Body of pancreas (tissue), 4 donors: ENCODE results near the gene ARV1. TPM values are rescaled to one million over a fixed set of nuclear protein-coding genes. Genes with fewer than 3 reads are reported as not detected.

Experiments
- ATAC-seq: fragments of 150-250 bp; one replicate; pipeline ENCODE4 v1.9.1; 2016
- DNase-seq, 4 donors: peaks; one replicate each; pipeline ENCODE4 v3.0.0-alpha.2; 2019
- H3K27ac ChIP-seq, 4 donors: fragments of 200-600 bp; sonication (generic); 1 replicate in 3 of 4; 2 replicates in 1 of 4; pipeline versions ENCODE4 v1.5.1 to v1.6.1; 2016 to 2019; ENCODE audit warnings: mild to moderate bottlenecking in 1 of 4, mixed read lengths in 1 of 4, moderate library complexity in 1 of 4
- H3K27me3 ChIP-seq, 2 donors: fragments of 200-600 bp; sonication (generic); one replicate each; pipeline ENCODE4 v1.6.0; 2016; ENCODE audit warnings: mild to moderate bottlenecking in 1 of 2
- H3K36me3 ChIP-seq, 2 donors: fragments of 200-600 bp; sonication (generic); replicated peaks in 1 of 2; 2 replicates each; pipeline ENCODE4 v1.5.1; 2016; ENCODE audit warnings: low read depth in 2 of 2; ENCODE audit not compliant: insufficient read depth in 1 of 2
- H3K4me1 ChIP-seq: fragments of 200-600 bp; sonication (generic); one replicate; pipeline ENCODE4 v1.6.0; 2016
- H3K4me3 ChIP-seq, 2 donors: fragments of 200-600 bp; sonication (generic); 1 replicate in 1 of 2; 2 replicates in 1 of 2; pipeline ENCODE4 v1.5.1; 2016 to 2019
- H3K9me3 ChIP-seq, 3 donors: fragments of 200-600 bp; sonication (generic); 1 replicate in 2 of 3; 2 replicates in 1 of 3; pipeline ENCODE4 v1.5.1; 2016
- CTCF ChIP-seq, 7 experiments: fragments of 450-650 bp in 4 of 7; fragments of 200-600 bp in 3 of 7; sonication (generic) in 3 of 7; IDR thresholded peaks; one replicate each; pipeline ENCODE4 v1.5.1; 2016 to 2019; ENCODE audit warnings: antibody characterized with exemption in 7 of 7
- POLR2A ChIP-seq, 3 donors: fragments of 450-650 bp; IDR thresholded peaks; one replicate each; pipeline ENCODE4 v1.6.1; 2016; ENCODE audit warnings: antibody characterized with exemption in 3 of 3, mild to moderate bottlenecking in 2 of 3
- WGBS, 2 donors: methylation state at CpG; one replicate each; pipeline ENCODE4 v1.1.5; 2017; 5-methylcytosine and 5-hydroxymethylcytosine counted together
- intact Hi-C: fragments of 100-400 bp; cut with DNase I; formaldehyde crosslinking; loops from one replicate; pipeline ENCODE4 v1.15.1; 2023
- total RNA-seq, 2 donors: library from RNA; depleted of rRNA; stranded (reverse); fragments of >200 nt; gene quantifications; one replicate each; pipeline ENCODE4 v1.1.0, GENCODE V29; 2016

ARV1 gene
- total RNA-seq, 2 donors from 2014 or later: 11.5 to 23.6 TPM

- Histone ChIP-seq H3K27me3 (no peaks in the 10 kb centered on the region), H3K36me3 (no peaks in the 10 kb centered on the region), H3K4me3 (no peak overlapping the region), H3K4me1 (peaks cover 14% of the 10 kb centered on the region), H3K9me3 (no peaks in the 10 kb centered on the region), H3K27ac (no peak overlapping the region)
- intact Hi-C loops: no loop called here
- ATAC-seq (no peak), DNase-seq (no peak)
- TF ChIP-seq CTCF (IDR thresholded peaks at IDR 0.05): no peak
- no peak for TF ChIP-seq POLR2A (IDR thresholded peaks at IDR 0.05)
- WGBS, 2 donors: 43 to 60% methylated on average over 7 of the region's 7 CpGs
Measured at GRCh38 chr1:231032963-231033362, 54.1 kb downstream of the ARV1 start.

GRCh38 chr1:231035799-231036198 lies 56.9 kb downstream of the ARV1 start:
- ATAC-seq (no peak), DNase-seq (no peak)
- Histone ChIP-seq H3K4me3 (no peak overlapping the region), H3K27me3 (no peaks in the 10 kb centered on the region), H3K27ac (no peak overlapping the region), H3K9me3 (no peaks in the 10 kb centered on the region), H3K36me3 (no peaks in the 10 kb centered on the region), H3K4me1 (peaks cover 34% of the 10 kb centered on the region)
- 86% methylated on average over 1 of the region's 1 CpG for WGBS, 2 donors
- TF ChIP-seq POLR2A (IDR thresholded peaks at IDR 0.05) (no peak), CTCF (IDR thresholded peaks at IDR 0.05) (no peak)
- intact Hi-C loops: no loop called here

- TF ChIP-seq POLR2A (IDR thresholded peaks at IDR 0.05): no peak
- TF ChIP-seq CTCF (IDR thresholded peaks at IDR 0.05): no peak
- intact Hi-C loops: no loop called here
- H3K27me3 ChIP-seq: no peaks in the 10 kb centered on the region
- H3K27ac ChIP-seq: no peak overlapping the region
- H3K4me1 ChIP-seq: peaks cover 39% of the 10 kb centered on the region
- DNase-seq (peak in 1 of 4 donors; percentile 24), ATAC-seq (no peak)
- no peaks in the 10 kb centered on the region for H3K9me3 ChIP-seq
- WGBS, 2 donors: 57 to 92% methylated on average over 5 of the region's 5 CpGs
- H3K4me3 ChIP-seq: no peak overlapping the region
- H3K36me3 ChIP-seq: no peaks in the 10 kb centered on the region
Measured at GRCh38 chr1:231036416-231036815, 57.5 kb downstream of the ARV1 start.

- Histone ChIP-seq H3K9me3 (no peaks in the 10 kb centered on the region), H3K27ac (no peak overlapping the region), H3K27me3 (no peaks in the 10 kb centered on the region), H3K36me3 (no peaks in the 10 kb centered on the region), H3K4me3 (no peak overlapping the region), H3K4me1 (peaks cover 39% of the 10 kb centered on the region)
- no peak for TF ChIP-seq POLR2A (IDR thresholded peaks at IDR 0.05)
- DNase-seq (no peak), ATAC-seq (no peak)
- intact Hi-C loops: no loop called here
- WGBS, 2 donors: 80 to 87% methylated on average over 13 of the region's 13 CpGs
Measured at GRCh38 chr1:231037585-231038517, 59.0 kb downstream of the ARV1 start.

GRCh38 chr1:231039161-231040018 lies 60.5 kb downstream of the ARV1 start:
- H3K27ac ChIP-seq: peak overlapping the region in 3 of 4 donors; percentile 18 to 47 (median 40)
- H3K36me3 ChIP-seq: no peaks in the 10 kb centered on the region
- no peaks in the 10 kb centered on the region for H3K27me3 ChIP-seq
- TF ChIP-seq CTCF (IDR thresholded peaks at IDR 0.05) (no peak), POLR2A (IDR thresholded peaks at IDR 0.05) (no peak)
- WGBS, 2 donors: 0 to 1% methylated on average over 32 to 91 of the region's 91 CpGs
- peaks cover 39% of the 10 kb centered on the region for H3K4me1 ChIP-seq
- DNase-seq (peak; percentile 27 to 52 (median 43)), ATAC-seq (peak; percentile 68)
- H3K4me3 ChIP-seq: peak overlapping the region; percentile 61 to 79
- intact Hi-C loops: no loop called here
- H3K9me3 ChIP-seq: no peaks in the 10 kb centered on the region
